DND-41 (cell line): ENCODE data around the gene CST9L.

Experiments used
- ATAC-seq: fragments of 200-7000 bp; cut with Tn5 transposase; 3 replicates; pipeline ENCODE4 v1.9.1; 2021; ENCODE audit warnings: low read depth; ENCODE audit not compliant: insufficient read depth
- DNase-seq: peaks from one replicate; pipeline ENCODE4 v3.0.0-alpha.2; 2020
- H2AFZ ChIP-seq: 2 replicates; pipeline ENCODE4 v1.6.0; 2012; ENCODE audit warnings: low read depth, low read length
- H3K27ac ChIP-seq: 2 replicates; pipeline ENCODE4 v1.5.1; 2012; ENCODE audit warnings: low read length, inconsistent platforms
- H3K27me3 ChIP-seq: fragments of 200-600 bp; sonication (generic); 2 replicates; pipeline ENCODE4 v1.6.0; 2012; ENCODE audit warnings: low read length, mild to moderate bottlenecking, inconsistent platforms; ENCODE audit not compliant: insufficient read depth, poor library complexity
- H3K36me3 ChIP-seq: 2 replicates; pipeline ENCODE4 v1.5.1; 2012; ENCODE audit warnings: low read length, inconsistent platforms; ENCODE audit not compliant: insufficient read depth
- H3K4me1 ChIP-seq: 2 replicates; pipeline ENCODE4 v1.5.1; 2012; ENCODE audit warnings: mild to moderate bottlenecking, low read length; ENCODE audit not compliant: insufficient read depth
- H3K4me2 ChIP-seq: 2 replicates; pipeline ENCODE4 v1.6.0; 2012; ENCODE audit warnings: mild to moderate bottlenecking, moderate library complexity, low read length, inconsistent platforms; ENCODE audit not compliant: insufficient read depth
- H3K4me3 ChIP-seq, 2 experiments: fragments of 200-600 bp in 1 of 2; shearing (Covaris generic) in 1 of 2; 2 replicates each; pipeline ENCODE4 v1.5.1; 2012 to 2016; ENCODE audit warnings: inconsistent platforms in 2 of 2, low read length in 2 of 2, mild to moderate bottlenecking in 2 of 2, low read depth in 1 of 2, moderate library complexity in 1 of 2
- H3K79me2 ChIP-seq: 2 replicates; pipeline ENCODE4 v1.6.0; 2012; ENCODE audit warnings: low read length, inconsistent platforms; ENCODE audit not compliant: insufficient read depth
- H3K9ac ChIP-seq: 2 replicates; pipeline ENCODE4 v1.6.0; 2012; ENCODE audit warnings: low read depth, mild to moderate bottlenecking, inconsistent platforms, low read length, moderate library complexity
- H3K9me3 ChIP-seq: 2 replicates; pipeline ENCODE4 v1.5.1; 2012; ENCODE audit warnings: low read length, moderate library complexity, mild to moderate bottlenecking, inconsistent platforms; ENCODE audit not compliant: insufficient read depth, severe bottlenecking
- H4K20me1 ChIP-seq: 2 replicates; pipeline ENCODE4 v1.6.0; 2012; ENCODE audit warnings: low read length; ENCODE audit not compliant: insufficient read depth
- EZH2 ChIP-seq: IDR thresholded peaks from 3 replicates; pipeline ENCODE4 v1.6.1; 2012; ENCODE audit warnings: borderline replicate concordance, low read depth, mild to moderate bottlenecking, moderate library complexity, low read length, inconsistent platforms; ENCODE audit not compliant: severe bottlenecking
- TF ChIP-seq, protein P1 (sequence below): IDR thresholded peaks from 2 replicates; pipeline ENCODE4 v1.5.1; 2012; ENCODE audit warnings: borderline replicate concordance, low read length, moderate library complexity, mild to moderate bottlenecking; ENCODE audit not compliant: poor library complexity, severe bottlenecking; ENCODE audit errors: extremely low read depth

Gene CST9L

DNA sequence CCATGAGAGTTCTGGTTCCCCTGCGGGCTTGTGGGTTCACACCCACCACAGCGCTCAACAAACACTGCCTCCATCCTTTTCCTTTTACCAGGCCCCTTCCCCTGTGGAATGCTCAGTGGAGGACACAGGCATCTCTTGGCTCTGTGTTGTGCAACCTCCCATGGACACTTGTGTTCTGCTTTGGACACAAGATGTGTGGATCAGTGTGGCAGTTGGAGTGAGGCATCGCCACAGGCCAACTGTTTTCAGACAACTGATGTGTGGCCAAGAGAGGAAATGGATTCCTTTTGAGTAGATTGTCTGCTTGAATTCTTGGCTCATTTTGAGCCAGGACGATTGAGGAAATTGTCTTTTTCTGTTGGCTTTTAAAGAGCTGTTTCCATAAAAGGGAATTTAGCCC, 50.6 kb downstream of the CST9L start:
- DNase-seq (no peak), ATAC-seq (no peak)
- no peaks in the 10 kb centered on the region for H3K79me2 ChIP-seq
- H3K4me1 ChIP-seq: no peaks in the 10 kb centered on the region
- no peaks in the 10 kb centered on the region for H3K36me3 ChIP-seq
- H2AFZ ChIP-seq: no peak overlapping the region
- no peaks in the 10 kb centered on the region for H3K9me3 ChIP-seq
- no peak overlapping the region for H3K4me3 ChIP-seq
- peaks cover 26% of the 10 kb centered on the region for H3K27me3 ChIP-seq
- H3K27ac ChIP-seq: no peak overlapping the region
- H3K9ac ChIP-seq: no peak overlapping the region
- no peak overlapping the region for H3K4me2 ChIP-seq
- TF ChIP-seq, protein P1, sequence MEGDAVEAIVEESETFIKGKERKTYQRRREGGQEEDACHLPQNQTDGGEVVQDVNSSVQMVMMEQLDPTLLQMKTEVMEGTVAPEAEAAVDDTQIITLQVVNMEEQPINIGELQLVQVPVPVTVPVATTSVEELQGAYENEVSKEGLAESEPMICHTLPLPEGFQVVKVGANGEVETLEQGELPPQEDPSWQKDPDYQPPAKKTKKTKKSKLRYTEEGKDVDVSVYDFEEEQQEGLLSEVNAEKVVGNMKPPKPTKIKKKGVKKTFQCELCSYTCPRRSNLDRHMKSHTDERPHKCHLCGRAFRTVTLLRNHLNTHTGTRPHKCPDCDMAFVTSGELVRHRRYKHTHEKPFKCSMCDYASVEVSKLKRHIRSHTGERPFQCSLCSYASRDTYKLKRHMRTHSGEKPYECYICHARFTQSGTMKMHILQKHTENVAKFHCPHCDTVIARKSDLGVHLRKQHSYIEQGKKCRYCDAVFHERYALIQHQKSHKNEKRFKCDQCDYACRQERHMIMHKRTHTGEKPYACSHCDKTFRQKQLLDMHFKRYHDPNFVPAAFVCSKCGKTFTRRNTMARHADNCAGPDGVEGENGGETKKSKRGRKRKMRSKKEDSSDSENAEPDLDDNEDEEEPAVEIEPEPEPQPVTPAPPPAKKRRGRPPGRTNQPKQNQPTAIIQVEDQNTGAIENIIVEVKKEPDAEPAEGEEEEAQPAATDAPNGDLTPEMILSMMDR: no peak
- no peak for TF ChIP-seq EZH2
- H4K20me1 ChIP-seq: no peaks in the 10 kb centered on the region

DNA sequence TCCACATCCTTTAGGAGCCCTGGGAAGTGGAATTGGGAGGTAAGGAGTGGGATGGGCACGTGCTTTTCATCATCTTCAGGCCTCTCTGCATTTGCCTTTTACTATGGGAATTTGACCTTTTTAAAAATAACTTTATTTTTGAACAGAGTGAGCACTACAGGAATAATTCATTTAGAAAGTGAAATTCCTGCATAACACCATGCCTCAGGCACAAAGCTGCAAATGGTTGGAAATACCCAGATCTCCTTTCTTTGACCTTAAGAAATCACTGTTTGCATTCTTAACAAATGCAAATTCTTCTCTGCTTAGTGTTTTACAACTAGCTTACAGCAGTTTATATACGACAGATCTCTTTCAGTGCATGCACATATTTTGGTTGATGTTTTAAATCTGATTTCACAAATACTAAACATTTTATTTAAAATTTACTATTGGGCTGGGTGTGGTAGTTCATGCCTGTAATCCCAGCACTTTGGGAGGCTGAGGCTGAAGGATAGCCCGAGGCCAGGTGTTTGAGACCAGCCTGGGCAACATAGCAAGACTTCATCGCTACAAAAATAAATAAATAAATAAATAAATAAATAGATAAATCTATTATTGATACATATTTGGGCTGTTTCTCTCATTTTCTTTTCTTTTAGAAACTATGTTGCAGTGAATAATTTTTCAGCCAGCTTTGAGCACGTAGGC, 52.9 kb downstream of the CST9L start:
- Histone ChIP-seq H3K4me1 (no peaks in the 10 kb centered on the region), H3K4me2 (no peak overlapping the region)
- DNase-seq: no peak

DNA sequence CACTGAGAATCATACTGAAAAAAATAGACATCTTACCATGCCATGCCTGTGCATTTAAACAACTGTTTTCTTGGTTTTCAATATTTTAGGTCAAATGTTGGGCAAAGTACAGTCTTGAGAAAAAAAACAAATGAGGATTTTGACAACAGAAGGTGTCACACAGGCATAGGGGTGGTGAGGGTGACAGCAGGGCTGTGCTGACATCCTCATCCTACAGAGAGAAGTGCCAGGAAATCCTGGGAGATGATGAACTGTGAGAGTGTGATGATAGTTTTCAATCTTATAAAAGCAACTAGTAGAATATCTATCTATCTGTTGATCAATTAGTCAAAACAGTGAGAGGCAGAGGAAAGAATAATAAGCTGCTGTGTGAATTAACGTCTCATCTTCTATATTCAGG, 53.4 kb downstream of the CST9L start:
- Histone ChIP-seq H3K36me3 (no peaks in the 10 kb centered on the region), H3K9me3 (no peaks in the 10 kb centered on the region), H3K4me2 (no peak overlapping the region), H3K27ac (no peak overlapping the region), H2AFZ (no peak overlapping the region), H3K9ac (no peak overlapping the region), H3K4me3 (no peak overlapping the region), H4K20me1 (no peaks in the 10 kb centered on the region), H3K79me2 (no peaks in the 10 kb centered on the region), H3K27me3 (peaks cover 11% of the 10 kb centered on the region), H3K4me1 (no peaks in the 10 kb centered on the region)
- TF ChIP-seq, protein P1: no peak
- no peak for TF ChIP-seq EZH2
- ATAC-seq (no peak), DNase-seq (no peak)

More for the DNA sequence above, 52.9 kb downstream of the CST9L start:
- no peak for TF ChIP-seq EZH2
- TF ChIP-seq, protein P1: no peak
- Histone ChIP-seq H3K36me3 (no peaks in the 10 kb centered on the region), H3K9me3 (no peaks in the 10 kb centered on the region), H3K4me3 (no peak overlapping the region), H2AFZ (no peak overlapping the region), H3K27me3 (peaks cover 6% of the 10 kb centered on the region), H3K79me2 (no peaks in the 10 kb centered on the region), H4K20me1 (no peaks in the 10 kb centered on the region), H3K9ac (no peak overlapping the region), H3K27ac (no peak overlapping the region)
- ATAC-seq: no peak
